Measurements from ENCODE around the gene ACAD10. TPM values are rescaled to one million over a fixed set of nuclear protein-coding genes. Genes with fewer than 3 reads are reported as not detected.

Gene ACAD10
- total RNA-seq, 4 donors from 2014 or later: 58.5 to 102 (median 80.6) TPM

- Histone ChIP-seq H3K27me3 (no peaks in the 10 kb centered on the region), H3K36me3 (peaks cover 0 to 97% (median 0%) of the 10 kb centered on the region in 3 donors), H3K4me3 (no peak overlapping the region), H3K27ac (peak overlapping the region in 3 of 4 donors; percentile 19 to 73 (median 58)), H3K9me3 (no peaks in the 10 kb centered on the region), H3K4me1 (peaks cover 0 to 9% (median 0%) of the 10 kb centered on the region in 4 donors)
- no peak for DNase-seq
- TF ChIP-seq POLR2A (IDR thresholded peaks at IDR 0.05): no peak
Observed at GRCh38 chr12:111806304-111806703, 120.5 kb downstream of the ACAD10 start.

Small RNA genes lying within 50 kb of the gene (small RNA-seq; reads per million reads assigned to genes)
- 0.51 to 1.1 reads per million in 2 donors for gene MIR6761

Other genes with a start within 250 kb of the ACAD10 start
- 100 to 1,000 TPM in 1 of 4 donors, 10 to 100 TPM in 3; 35.9 to 111 (median 90.8) TPM for gene ATXN2, start 86.7 kb upstream of the ACAD10 start, total RNA-seq
- gene BRAP, start 97 bp upstream of the ACAD10 start, total RNA-seq: 10 to 100 TPM; 12.3 to 28.1 (median 17.7) TPM
- gene ALDH2, start 80.9 kb downstream of the ACAD10 start, total RNA-seq: 100 to 1,000 TPM; 118 to 215 (median 177) TPM
- gene MAPKAPK5, start 156.2 kb downstream of the ACAD10 start, total RNA-seq: 100 to 1,000 TPM in 2 of 4 donors, 10 to 100 TPM in 2; 79.3 to 122 (median 102) TPM

Data from Peyer's patch (tissue), 4 donors.